Liver (tissue), 9 donors: ENCODE measurements around the gene AOAH. TPM values are rescaled to one million over a fixed set of nuclear protein-coding genes. Genes with fewer than 3 reads are reported as not detected.

Experiments
- DNase-seq: peaks from one replicate; pipeline ENCODE4 v3.0.0-alpha.2; 2017; ENCODE audit warnings: low spot score
- H3K27ac ChIP-seq, 2 donors: one replicate each; pipeline ENCODE4 v1.7.0; 2013; ENCODE audit warnings: inconsistent platforms in 2 of 2, low read length in 2 of 2, control low read depth in 1 of 2, low read depth in 1 of 2, mild to moderate bottlenecking in 1 of 2
- H3K27me3 ChIP-seq, 4 donors: one replicate each; pipeline versions ENCODE4 v1.6.1 to v1.7.0; 2013; ENCODE audit warnings: low read length in 3 of 4, inconsistent platforms in 1 of 4, mild to moderate bottlenecking in 1 of 4, moderate library complexity in 1 of 4; ENCODE audit not compliant: control insufficient read depth in 4 of 4, insufficient read depth in 4 of 4
- H3K36me3 ChIP-seq, 4 donors: one replicate each; pipeline versions ENCODE4 v1.6.1 to v1.7.0; 2013; ENCODE audit warnings: low read length in 3 of 4, mild to moderate bottlenecking in 3 of 4, low read depth in 1 of 4, moderate library complexity in 1 of 4; ENCODE audit not compliant: control insufficient read depth in 4 of 4, insufficient read depth in 3 of 4
- H3K4me1 ChIP-seq, 4 donors: one replicate each; pipeline versions ENCODE4 v1.6.1 to v1.7.0; 2013; ENCODE audit warnings: low read length in 3 of 4, mild to moderate bottlenecking in 3 of 4, moderate library complexity in 1 of 4; ENCODE audit not compliant: control insufficient read depth in 4 of 4, insufficient read depth in 4 of 4
- H3K4me3 ChIP-seq, 3 donors: one replicate each; pipeline versions ENCODE4 v1.6.1 to v1.7.0; 2013; ENCODE audit warnings: low read length in 3 of 3, control low read depth in 1 of 3, low read depth in 1 of 3, mild to moderate bottlenecking in 1 of 3
- H3K9ac ChIP-seq, 2 donors: one replicate each; pipeline ENCODE4 v1.7.0; 2013; ENCODE audit warnings: low read length in 2 of 2, mild to moderate bottlenecking in 2 of 2, moderate library complexity in 2 of 2, control low read depth in 1 of 2, low read depth in 1 of 2
- H3K9me3 ChIP-seq, 4 donors: one replicate each; pipeline versions ENCODE4 v1.6.1 to v1.7.0; 2013; ENCODE audit warnings: low read length in 3 of 4; ENCODE audit not compliant: control insufficient read depth in 4 of 4
- ATF3 ChIP-seq: IDR thresholded peaks from 2 replicates; pipeline ENCODE4 v1.6.1; 2016; ENCODE audit warnings: antibody characterized with exemption
- CTCF ChIP-seq: fragments of 150-350 bp; IDR thresholded peaks from 2 replicates; pipeline ENCODE4 v1.5.1; 2017; ENCODE audit warnings: improper control_type of control experiment, low read depth, low read length; ENCODE audit not compliant: missing input control
- EGR1 ChIP-seq, 2 donors: IDR thresholded peaks; 2 replicates each; pipeline ENCODE4 v1.6.1; 2016 to 2018; ENCODE audit warnings: antibody characterized with exemption in 2 of 2, low read depth in 2 of 2
- FOXA1 ChIP-seq: IDR thresholded peaks from 2 replicates; pipeline ENCODE4 v1.6.1; 2016; ENCODE audit warnings: antibody characterized with exemption
- FOXA2 ChIP-seq: IDR thresholded peaks from 2 replicates; pipeline ENCODE4 v1.6.1; 2016; ENCODE audit warnings: antibody characterized with exemption
- GABPA ChIP-seq, 2 donors: IDR thresholded peaks in 1 of 2; conservative IDR thresholded peaks in 1 of 2; 2 replicates each; pipeline ENCODE4 v1.6.1; 2016; ENCODE audit warnings: antibody characterized with exemption in 2 of 2, mild to moderate bottlenecking in 1 of 2, moderate library complexity in 1 of 2
- HNF4A ChIP-seq, 2 donors: conservative IDR thresholded peaks; 2 replicates each; pipeline ENCODE4 v1.6.1; 2016; ENCODE audit warnings: antibody characterized with exemption in 2 of 2, mild to moderate bottlenecking in 2 of 2
- HNF4G ChIP-seq: IDR thresholded peaks from 2 replicates; pipeline ENCODE4 v1.6.1; 2016; ENCODE audit warnings: antibody characterized with exemption
- JUND ChIP-seq, 2 donors: IDR thresholded peaks; 2 replicates each; pipeline ENCODE4 v1.6.1; 2016; ENCODE audit warnings: antibody characterized with exemption in 2 of 2
- MAX ChIP-seq: IDR thresholded peaks from 2 replicates; pipeline ENCODE4 v1.6.1; 2016; ENCODE audit warnings: antibody characterized with exemption
- NR2F2 ChIP-seq: IDR thresholded peaks from 2 replicates; pipeline ENCODE4 v1.6.1; 2016; ENCODE audit warnings: antibody characterized with exemption
- RAD21 ChIP-seq, 2 donors: IDR thresholded peaks; 2 replicates each; pipeline ENCODE4 v1.6.1; 2016; ENCODE audit warnings: antibody characterized with exemption in 2 of 2, mild to moderate bottlenecking in 2 of 2
- REST ChIP-seq: IDR thresholded peaks from 2 replicates; pipeline ENCODE4 v1.6.1; 2016; ENCODE audit warnings: antibody characterized with exemption, mild to moderate bottlenecking
- RXRA ChIP-seq, 2 donors: IDR thresholded peaks; 2 replicates each; pipeline ENCODE4 v1.6.1; 2017 to 2018; ENCODE audit warnings: antibody characterized with exemption in 2 of 2, mild to moderate bottlenecking in 1 of 2
- SP1 ChIP-seq: IDR thresholded peaks from 2 replicates; pipeline ENCODE4 v1.6.1; 2018; ENCODE audit warnings: antibody characterized with exemption, mild to moderate bottlenecking
- TAF1 ChIP-seq: conservative IDR thresholded peaks from 2 replicates; pipeline ENCODE4 v1.6.1; 2016; ENCODE audit warnings: antibody characterized with exemption, mild to moderate bottlenecking
- YY1 ChIP-seq: IDR thresholded peaks from 2 replicates; pipeline ENCODE4 v1.6.1; 2016; ENCODE audit warnings: antibody characterized with exemption, mild to moderate bottlenecking
- ZBTB33 ChIP-seq: IDR thresholded peaks from 2 replicates; pipeline ENCODE4 v1.6.1; 2016; ENCODE audit warnings: antibody characterized with exemption
- WGBS: extraction: QIAGEN DNeasy Blood & Tissue Kit; methylation state at CpG from one replicate; pipeline ENCODE4 v1.1.7; 2013; 5-methylcytosine and 5-hydroxymethylcytosine counted together
- polyA plus RNA-seq, 2 donors: library from polyadenylated mRNA; stranded (reverse) in 1 of 2; unstranded in 1 of 2; fragments of 200-250 nt in 1 of 2; fragments of >200 nt in 1 of 2; fragmentation: Nextera tagmentation in 1 of 2; extraction: Ambion mirVana in 1 of 2; gene quantifications; one replicate each; pipeline versions ENCODE4 v1.2.1 to v1.2.3, GENCODE V29; 2013 to 2015
- total RNA-seq, 2 donors: library from RNA; depleted of rRNA; stranded (reverse); fragments of >200 nt; gene quantifications; one replicate each; pipeline ENCODE4 v1.2.3, GENCODE V29; 2014
- donor health status: healthy.
- donor health status: healthy.
- donor health status: healthy.
- donor health status: healthy.
- donor health status: healthy.

The AOAH gene
- total and polyA plus RNA-seq, 4 donors: 2.4 to 26.7 (median 5.8) TPM

- H3K36me3 ChIP-seq: no peaks in the 10 kb centered on the region
- H3K27ac ChIP-seq: no peak overlapping the region
- H3K27me3 ChIP-seq: no peaks in the 10 kb centered on the region
- H3K9me3 ChIP-seq: no peaks in the 10 kb centered on the region
- H3K4me1 ChIP-seq: no peaks in the 10 kb centered on the region
- H3K4me3 ChIP-seq: no peak overlapping the region
- no peak for DNase-seq
- 89% methylated on average over 5 of the region's 5 CpGs for WGBS
- no peak overlapping the region for H3K9ac ChIP-seq
- TF ChIP-seq TAF1: no peak
- TF ChIP-seq MAX: no peak
- no peak for TF ChIP-seq HNF4A (conservative IDR thresholded peaks at IDR 0.05)
- no peak for TF ChIP-seq SP1
- TF ChIP-seq NR2F2: no peak
- no peak for TF ChIP-seq GABPA (IDR thresholded peaks at IDR 0.05 in 1 of 2, conservative IDR thresholded peaks at IDR 0.05 in 1 of 2)
- no peak for TF ChIP-seq RXRA (IDR thresholded peaks at IDR 0.05)
- TF ChIP-seq YY1: no peak
- no peak for TF ChIP-seq CTCF
- no peak for TF ChIP-seq FOXA1
- no peak for TF ChIP-seq HNF4G
- TF ChIP-seq EGR1 (IDR thresholded peaks at IDR 0.05; ENCODE audit: low read depth in 2 of 2): no peak
- no peak for TF ChIP-seq ZBTB33
- no peak for TF ChIP-seq FOXA2
- no peak for TF ChIP-seq ATF3
- TF ChIP-seq JUND (IDR thresholded peaks at IDR 0.05): no peak
- TF ChIP-seq RAD21 (IDR thresholded peaks at IDR 0.05): no peak
- TF ChIP-seq REST: no peak
Observed at GRCh38 chr7:36532981-36533499, 191.3 kb downstream of the AOAH start.
